ENCODE data around the gene CXCL16.

CXCL16 gene

GRCh38 chr17:4739122-4740024 lies at the start of gene CXCL16, which contains the start of gene ZMYND15:
Gene CXCL16 (minus strand): TSS chr17:4739928. CDS start chr17:4739339, 589 bp downstream.
Gene ZMYND15 (plus strand): TSS chr17:4739833. CDS start chr17:4740549, 716 bp downstream.
- FAIRE-seq, result no peak

GRCh38 chr17:4788807-4789700 lies 49.3 kb upstream of the CXCL16 start, which contains the start of gene GLTPD2:
Gene GLTPD2 (plus strand): TSS chr17:4788964. CDS start chr17:4789012, 48 bp downstream.
- no peak for FAIRE-seq

DNA sequence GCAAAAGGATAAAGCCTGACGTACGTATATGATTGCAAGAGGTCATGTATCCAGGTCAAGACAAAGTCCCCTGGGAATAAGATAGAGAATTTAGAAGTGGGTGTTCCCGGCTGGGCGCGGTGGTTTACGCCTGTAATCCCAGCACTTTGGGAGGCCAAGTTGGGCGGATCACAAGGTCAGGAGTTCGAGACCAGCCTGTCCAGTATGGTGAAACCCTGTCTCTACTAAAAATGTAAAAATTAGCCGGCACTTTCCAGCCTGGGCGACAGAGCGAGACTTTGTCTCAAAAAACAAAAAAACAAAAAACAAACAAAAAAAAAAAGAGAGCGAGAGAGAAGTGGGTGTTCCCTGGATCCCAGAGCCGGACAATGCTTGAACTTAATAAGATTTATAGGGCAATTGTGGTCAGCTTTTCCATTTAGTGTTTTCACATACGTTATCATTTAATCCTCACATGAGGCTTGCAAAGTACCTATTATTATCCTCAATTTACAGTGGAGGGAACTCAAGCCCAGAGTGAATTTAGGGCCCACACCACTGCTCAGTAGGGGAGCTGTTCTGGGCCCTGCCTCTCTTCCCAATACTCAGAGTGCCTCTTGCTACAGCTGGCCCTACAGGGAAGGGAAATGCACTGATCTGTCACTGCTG lies 48.6 kb upstream of the CXCL16 start:
- no peak for FAIRE-seq

DNA sequence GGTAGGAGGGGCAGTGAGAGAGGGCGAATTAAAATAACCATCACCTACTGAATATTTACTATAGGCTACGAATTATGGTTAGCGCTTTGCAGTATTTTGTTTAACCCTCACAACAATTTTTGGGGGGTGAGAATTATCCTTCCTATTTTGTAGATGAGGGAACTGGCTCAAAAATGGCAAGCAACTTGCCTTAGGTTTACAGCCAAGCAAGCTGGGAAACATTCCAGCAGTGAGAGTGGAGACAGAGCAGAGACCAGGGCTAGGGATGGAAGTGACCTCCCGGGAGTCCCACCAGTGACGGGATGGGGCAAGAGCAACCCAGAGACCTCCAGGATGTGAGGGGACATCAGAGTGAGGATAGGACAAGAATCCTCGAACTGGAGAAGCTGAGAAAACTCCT lies 46.8 kb upstream of the CXCL16 start:
- FAIRE-seq, result no peak

- FAIRE-seq, result no peak
Observed at GRCh38 chr17:4786106-4786511, 46.4 kb upstream of the CXCL16 start, which contains the start of gene VMO1. Gene VMO1 (minus strand): TSS chr17:4786364. CDS start chr17:4786352, 12 bp downstream.

DNA sequence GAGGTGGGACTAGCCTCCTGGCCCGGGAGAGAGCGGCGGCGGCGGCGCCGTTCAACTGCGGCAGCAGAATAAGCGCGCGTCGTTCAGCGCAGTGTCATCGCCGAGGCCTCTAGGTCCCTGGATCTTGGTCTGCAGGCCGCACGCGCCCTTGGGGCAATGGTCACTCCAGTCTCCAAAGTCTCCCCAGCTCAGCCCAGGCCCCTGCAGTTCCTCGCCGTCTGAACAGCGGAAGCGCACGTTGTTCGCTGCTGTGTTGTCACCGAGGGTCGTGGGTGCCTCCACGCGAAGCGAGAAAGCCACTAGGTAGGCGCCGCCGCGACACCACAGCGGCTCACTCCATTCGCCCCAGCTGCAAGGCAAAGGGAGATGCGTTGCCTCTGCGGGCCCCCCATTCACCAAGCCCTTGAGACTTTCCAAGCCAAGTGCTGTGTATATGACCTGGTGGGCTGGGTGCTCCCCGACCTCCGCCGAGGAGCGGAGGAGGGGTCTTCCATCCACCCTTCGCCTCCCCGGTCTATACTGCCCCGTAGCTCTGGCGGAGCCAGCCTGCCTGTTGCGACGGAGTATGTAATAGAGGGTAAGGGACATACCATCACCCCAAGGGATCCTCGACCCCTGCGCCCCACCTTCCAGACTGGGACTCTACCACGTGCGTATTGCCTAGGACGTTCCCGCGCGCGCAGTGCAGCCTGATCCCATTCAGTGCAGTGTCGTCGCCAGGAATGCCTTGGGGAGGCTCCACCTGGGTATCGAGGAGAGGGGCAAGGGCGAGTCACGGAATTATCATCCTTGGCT lies 45.8 kb upstream of the CXCL16 start:
- no peak for FAIRE-seq

GRCh38 chr17:4782652-4783051 lies 42.9 kb upstream of the CXCL16 start:
- FAIRE-seq, result no peak

GRCh38 chr17:4780325-4780955 lies 40.7 kb upstream of the CXCL16 start:
- FAIRE-seq, result no peak

DNA sequence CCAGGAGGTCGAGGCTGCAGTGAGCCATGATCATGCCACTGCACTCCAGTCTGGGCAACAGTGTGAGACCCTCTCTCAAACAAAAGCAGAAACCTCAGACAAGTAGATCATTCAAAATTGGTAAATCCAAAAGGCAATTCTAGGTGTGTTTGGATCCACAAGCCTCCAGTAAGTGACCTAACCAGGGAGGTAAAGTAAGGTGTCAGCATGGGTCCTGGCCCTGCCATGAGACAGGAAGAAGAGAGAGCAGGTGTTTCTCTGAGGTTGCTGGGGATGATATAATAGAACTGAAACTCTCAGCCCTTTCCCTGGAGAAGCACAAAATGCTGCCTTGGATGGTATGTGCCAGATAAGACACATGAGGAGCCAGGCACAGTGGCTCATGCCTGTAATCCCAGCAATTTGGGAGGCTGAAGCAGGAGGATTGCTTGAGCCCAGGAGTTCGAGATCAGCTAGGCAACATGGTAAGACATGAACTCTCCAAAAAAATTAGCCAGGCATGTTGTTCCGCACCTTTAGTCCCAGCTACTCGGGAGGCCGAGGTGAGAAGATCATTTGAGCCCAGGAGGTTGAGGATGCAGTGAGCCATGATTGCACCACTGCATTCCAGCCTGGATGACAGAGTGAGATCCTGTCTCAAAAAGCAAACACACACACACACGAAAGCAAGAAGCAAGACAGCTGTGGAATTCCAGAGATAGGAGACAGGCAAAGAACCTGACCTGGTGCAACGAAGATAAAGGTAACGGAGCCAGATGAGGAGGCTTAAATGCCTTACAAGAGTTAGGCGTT lies 38.4 kb upstream of the CXCL16 start:
- no peak for FAIRE-seq

- FAIRE-seq, result no peak
Observed at GRCh38 chr17:4772235-4772613, 32.5 kb upstream of the CXCL16 start.

DNA sequence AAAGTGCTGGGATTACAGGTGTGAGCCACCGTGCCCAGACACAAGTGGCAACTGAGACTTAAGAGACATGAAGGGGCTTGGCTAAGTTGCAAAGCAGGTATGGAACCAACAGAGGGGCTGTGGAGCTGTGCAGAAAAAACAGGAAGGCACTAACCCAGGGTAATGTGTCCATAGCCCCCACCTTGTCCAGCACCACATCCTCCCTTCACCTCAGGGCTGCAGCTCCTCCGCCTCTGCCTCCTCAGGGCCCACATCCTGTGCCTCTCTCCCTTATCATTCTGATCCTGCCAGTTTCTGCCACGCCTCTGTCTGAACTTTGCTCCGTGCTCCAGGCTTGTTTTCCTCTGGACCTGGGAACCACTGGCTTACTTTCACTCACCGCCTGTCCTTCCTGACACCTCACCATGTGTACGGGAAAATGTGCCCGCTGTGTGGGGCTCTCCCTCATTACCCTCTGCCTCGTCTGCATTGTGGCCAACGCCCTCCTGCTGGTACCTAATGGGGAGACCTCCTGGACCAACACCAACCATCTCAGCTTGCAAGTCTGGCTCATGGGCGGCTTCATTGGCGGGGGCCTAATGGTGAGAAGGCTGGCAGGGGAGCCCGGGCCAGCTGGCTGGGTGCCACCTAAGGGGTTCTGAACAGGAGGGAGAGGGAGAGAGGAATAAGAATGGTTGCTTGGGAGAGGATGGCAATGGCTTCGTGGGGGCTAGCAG lies 31.9 kb upstream of the CXCL16 start, which contains the start of gene TM4SF5:
Gene TM4SF5, plus strand, starts transcription at position 368 of the 716 bp plus-strand sequence. Its CDS starts 37 bp downstream, at position 405.
- no peak for FAIRE-seq

DNA sequence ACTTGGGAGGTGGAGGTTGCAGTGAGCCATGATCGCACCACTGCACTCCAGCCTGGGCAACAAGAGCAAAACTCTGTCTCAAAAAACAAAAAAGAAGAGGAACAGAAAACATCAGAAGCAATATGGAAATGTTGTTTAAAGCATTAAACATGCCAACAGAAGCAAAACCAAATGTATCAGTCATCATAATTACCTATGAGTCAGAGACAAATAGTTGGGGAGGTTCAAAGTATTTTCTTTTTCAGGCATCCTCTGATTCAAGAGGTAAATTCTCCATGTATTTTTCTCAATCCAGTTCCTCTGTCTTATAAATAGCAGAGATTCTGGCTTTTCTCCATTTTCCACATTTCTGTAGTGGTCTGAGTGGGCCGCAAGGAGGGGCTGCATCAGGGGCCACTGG lies 29.9 kb upstream of the CXCL16 start:
- FAIRE-seq, result no peak

GRCh38 chr17:4768298-4768697 lies 28.6 kb upstream of the CXCL16 start:
- FAIRE-seq, result no peak

- FAIRE-seq, result no peak
Observed at GRCh38 chr17:4766723-4767122, 27.0 kb upstream of the CXCL16 start.

GRCh38 chr17:4766201-4766600 lies 26.5 kb upstream of the CXCL16 start:
- FAIRE-seq, result no peak

DNA sequence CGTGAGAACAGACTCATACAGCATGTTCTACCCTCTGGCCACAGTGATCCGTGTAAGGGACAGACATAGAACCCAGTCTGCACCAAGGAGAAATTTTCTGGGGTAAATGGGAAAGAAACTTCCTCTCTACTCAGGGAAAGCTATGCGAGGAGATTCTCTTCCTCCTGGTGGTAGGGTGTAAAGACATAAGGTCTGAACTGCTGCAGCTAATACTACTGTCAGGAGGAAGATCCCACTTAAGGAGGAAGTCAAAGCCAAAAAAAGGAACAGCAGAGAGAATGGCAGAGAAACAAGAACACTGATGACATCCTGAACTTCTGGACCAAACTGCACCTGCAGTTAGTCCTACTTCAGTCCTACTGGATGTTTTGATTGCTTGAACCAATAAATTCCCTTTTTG lies 24.9 kb upstream of the CXCL16 start:
- no peak for FAIRE-seq

- FAIRE-seq, result no peak
Observed at GRCh38 chr17:4759776-4760236, 20.1 kb upstream of the CXCL16 start.

DNA sequence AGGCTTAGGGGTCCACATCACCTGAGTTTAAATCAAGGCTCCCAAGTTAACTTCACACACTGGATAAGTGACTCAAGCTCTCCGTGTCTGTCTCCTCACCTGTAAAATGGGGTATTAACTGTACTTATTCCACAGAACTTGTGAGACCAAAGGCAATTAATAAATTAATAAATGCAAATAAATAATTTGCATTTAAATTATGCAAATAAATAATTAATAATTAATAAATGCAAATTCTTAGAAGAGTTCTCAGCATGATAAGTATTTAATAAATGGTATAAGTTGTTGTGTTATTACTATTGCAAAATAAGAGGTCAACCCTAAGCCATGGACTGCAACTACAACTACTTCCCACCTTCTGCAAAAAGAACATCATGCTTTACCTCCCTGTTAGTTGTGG lies 13.7 kb upstream of the CXCL16 start:
- FAIRE-seq, result no peak

- no peak for FAIRE-seq
Observed at GRCh38 chr17:4751932-4752331, 12.2 kb upstream of the CXCL16 start.

DNA sequence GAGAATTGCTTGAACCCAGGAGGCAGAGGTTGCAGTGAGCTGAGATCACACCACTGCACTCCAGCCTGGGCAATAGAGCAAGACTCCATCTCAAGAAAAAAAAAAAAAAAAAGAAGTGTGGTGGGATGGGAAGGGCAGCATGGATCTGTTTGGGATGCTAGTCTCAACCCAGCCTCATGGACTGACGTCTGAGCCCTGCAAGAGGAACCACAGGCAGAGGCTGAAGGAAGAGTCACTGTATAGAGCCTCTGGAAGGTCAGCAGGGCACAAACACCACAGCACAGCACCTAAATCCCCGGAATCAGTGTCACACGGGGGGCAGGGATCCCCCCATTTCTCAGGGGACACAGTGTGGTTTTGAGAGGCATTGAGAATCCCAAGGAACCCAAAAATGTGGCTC lies 10.9 kb upstream of the CXCL16 start:
- FAIRE-seq, result no peak
